GM23248 (cell line): ENCODE measurements around the gene HMCN1.

Experiments
- EZH2 ChIP-seq: fragments of 200-600 bp; sonication (generic); IDR thresholded peaks from 2 replicates; pipeline ENCODE4 v1.6.1; 2018; ENCODE audit warnings: antibody characterized with exemption, mild to moderate bottlenecking; ENCODE audit not compliant: insufficient read depth, poor library complexity, severe bottlenecking
- EZH2phosphoT487 ChIP-seq: fragments of 200-600 bp; sonication (generic); IDR thresholded peaks from 2 replicates; pipeline ENCODE4 v1.6.1; 2018; ENCODE audit warnings: antibody characterized with exemption, moderate library complexity, mild to moderate bottlenecking, low read depth; ENCODE audit not compliant: insufficient read depth

DNA sequence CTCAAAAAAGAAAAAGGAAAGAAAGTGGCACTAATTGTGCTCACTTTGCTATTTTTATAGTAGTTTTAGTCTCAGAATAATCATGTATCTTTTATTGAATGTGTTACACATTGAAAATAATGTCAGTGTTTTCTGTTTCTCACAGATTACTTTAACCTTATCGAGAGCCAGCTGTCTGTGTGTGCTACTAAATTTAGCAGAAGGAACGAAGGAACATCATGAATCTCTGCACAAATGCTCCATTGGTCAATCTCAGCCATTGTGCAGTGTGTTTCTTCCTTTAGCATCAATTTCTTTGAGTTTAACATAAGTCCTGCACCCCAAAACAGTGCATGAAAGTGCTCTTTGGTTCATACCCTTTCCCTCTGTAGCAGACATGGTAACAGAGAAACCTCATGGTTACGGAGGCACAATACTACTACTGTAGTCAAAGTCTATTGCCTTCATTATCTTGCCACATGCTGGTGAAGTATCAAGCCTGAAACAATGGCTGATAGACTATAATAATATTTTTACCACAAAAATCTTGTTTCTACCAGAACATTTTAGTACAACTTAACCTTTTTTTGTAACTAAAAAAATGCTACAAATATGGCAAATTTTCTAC is 310.0 kb downstream of the HMCN1 start:
- TF ChIP-seq EZH2 (no peak), EZH2phosphoT487 (no peak)
